ENCODE data around the gene ZSWIM5.
A peak's percentile ranks its signal among the peaks of the same experiment; 100 is the strongest.

The ZSWIM5 gene

GRCh38 chr1:45011837-45012638, 194.4 kb downstream of the ZSWIM5 start, which contains the start of gene UROD:
TSS of gene UROD (plus strand) at chr1:45012254. CDS start at chr1:45012266, 12 bp downstream.
- TF ChIP-seq CTCF (IDR thresholded peaks at IDR 0.05; ENCODE audit: insufficient read depth, low read length, poor library complexity, severe bottlenecking): no peak
- peak; percentile 85 for DNase-seq (ENCODE audit: extremely low read depth, insufficient read length)
- Histone ChIP-seq H3K36me3 (ENCODE audit: control insufficient read depth, insufficient read depth, low read length) (peaks cover 19% of the 10 kb centered on the region), H3K4me3 (replicated peaks; ENCODE audit: low read depth, low read length) (peak within 1 kb of the TSS; percentile 88), H3K27me3 (replicated peaks; ENCODE audit: control insufficient read depth, insufficient read depth, low read length) (no peaks in the 10 kb centered on the region)

GRCh38 chr1:45010855-45011811, 195.3 kb downstream of the ZSWIM5 start, which contains the start of gene HECTD3:
TSS of gene HECTD3 (minus strand) at chr1:45011324. CDS start at chr1:45011257, 67 bp downstream.
- peak within 1 kb of the TSS; percentile 88 for H3K4me3 ChIP-seq (replicated peaks; ENCODE audit: low read depth, low read length)
- peaks cover 20% of the 10 kb centered on the region for H3K36me3 ChIP-seq (ENCODE audit: control insufficient read depth, insufficient read depth, low read length)
- H3K27me3 ChIP-seq (replicated peaks; ENCODE audit: control insufficient read depth, insufficient read depth, low read length): no peaks in the 10 kb centered on the region
- TF ChIP-seq CTCF (IDR thresholded peaks at IDR 0.05; ENCODE audit: insufficient read depth, low read length, poor library complexity, severe bottlenecking): no peak
- peak; percentile 84 for DNase-seq (ENCODE audit: extremely low read depth, insufficient read length)

DNA sequence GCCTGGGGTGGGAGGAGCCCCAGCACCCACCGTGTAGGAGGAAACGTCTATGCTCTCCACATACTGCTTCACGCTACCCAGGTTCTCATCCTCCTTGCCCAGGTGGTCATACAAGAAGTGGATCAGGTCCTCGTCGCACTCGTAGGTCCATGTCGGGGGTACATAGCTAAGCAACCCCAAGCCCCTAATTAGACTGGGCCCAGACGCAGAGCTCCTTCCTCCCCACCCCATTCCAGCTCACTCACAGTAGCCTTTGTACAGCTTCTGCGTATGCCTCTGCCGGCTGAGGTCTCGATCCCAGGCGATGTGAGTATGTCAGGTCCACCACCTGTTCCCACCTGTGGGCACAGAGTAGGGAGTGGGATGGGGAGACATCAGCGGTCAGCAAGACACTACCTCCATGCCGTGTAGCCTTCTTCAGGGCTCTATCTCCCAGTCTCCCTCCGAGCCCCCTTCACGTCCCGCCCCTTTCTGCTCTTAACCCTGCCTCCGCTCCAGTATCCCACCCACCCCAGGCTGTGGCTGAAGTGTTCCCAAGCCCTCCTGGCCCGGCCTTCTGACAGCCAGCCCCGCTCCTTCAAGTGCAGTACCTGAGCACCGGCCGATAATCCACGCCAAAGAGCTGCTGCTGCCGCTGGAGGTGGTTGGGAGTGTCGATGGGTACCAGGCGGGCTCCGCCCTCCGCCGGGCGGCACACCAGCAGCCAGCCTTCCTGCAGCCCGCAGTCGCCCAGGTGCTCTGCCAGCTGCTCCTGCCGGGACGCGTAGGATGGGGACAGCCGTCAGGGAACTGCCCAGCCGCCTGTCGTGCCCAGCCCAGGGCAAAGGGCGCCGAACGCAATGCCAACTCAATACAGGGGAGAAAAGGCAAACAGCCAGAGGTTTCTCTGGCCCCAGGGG, 196.2 kb downstream of the ZSWIM5 start:
- DNase-seq (ENCODE audit: extremely low read depth, insufficient read length): peak; percentile 45
- no peak for TF ChIP-seq CTCF (IDR thresholded peaks at IDR 0.05; ENCODE audit: insufficient read depth, low read length, poor library complexity, severe bottlenecking)
- Histone ChIP-seq H3K27me3 (replicated peaks; ENCODE audit: control insufficient read depth, insufficient read depth, low read length) (no peaks in the 10 kb centered on the region), H3K4me3 (replicated peaks; ENCODE audit: low read depth, low read length) (peak overlapping the region; percentile 88), H3K36me3 (ENCODE audit: control insufficient read depth, insufficient read depth, low read length) (peaks cover 25% of the 10 kb centered on the region)

- Histone ChIP-seq H3K27me3 (replicated peaks; ENCODE audit: control insufficient read depth, insufficient read depth, low read length) (no peaks in the 10 kb centered on the region), H3K36me3 (ENCODE audit: control insufficient read depth, insufficient read depth, low read length) (peaks cover 27% of the 10 kb centered on the region), H3K4me3 (replicated peaks; ENCODE audit: low read depth, low read length) (no peak overlapping the region)
- no peak for DNase-seq (ENCODE audit: extremely low read depth, insufficient read length)
- no peak for TF ChIP-seq CTCF (IDR thresholded peaks at IDR 0.05; ENCODE audit: insufficient read depth, low read length, poor library complexity, severe bottlenecking)
Measured at GRCh38 chr1:45009296-45009865, 197.0 kb downstream of the ZSWIM5 start.

- TF ChIP-seq CTCF (IDR thresholded peaks at IDR 0.05; ENCODE audit: insufficient read depth, low read length, poor library complexity, severe bottlenecking): no peak
- H3K36me3 ChIP-seq (ENCODE audit: control insufficient read depth, insufficient read depth, low read length): peaks cover 33% of the 10 kb centered on the region
Measured at GRCh38 chr1:45008516-45008915, 197.9 kb downstream of the ZSWIM5 start.

More at GRCh38 chr1:45008516-45008915, 197.9 kb downstream of the ZSWIM5 start:
- no peak overlapping the region for H3K4me3 ChIP-seq (replicated peaks; ENCODE audit: low read depth, low read length)
- no peaks in the 10 kb centered on the region for H3K27me3 ChIP-seq (replicated peaks; ENCODE audit: control insufficient read depth, insufficient read depth, low read length)
- DNase-seq (ENCODE audit: extremely low read depth, insufficient read length): no peak
